PC-9 (cell line): Measurements from ENCODE around the gene ADARB2. TPM values are rescaled to one million over a fixed set of nuclear protein-coding genes. Genes with fewer than 3 reads are reported as not detected.

ENCODE experiments used
- BruUV-seq: library from RNA; stranded (reverse); fragments of 400-500 nt; replicated peaks from 2 replicates; lab custom pipeline; 2021; lab: Mats Ljungman, UMichigan
- CTCF ChIA-PET: fragments of 300-600 bp; sonication (Branson Sonifier 250); formaldehyde crosslinking; loops from one replicate; lab custom pipeline; 2022; ENCODE audit warnings: antibody characterized with exemption; lab: Charles Lee
- POLR2A ChIA-PET: fragments of 300-600 bp; sonication (Branson Sonifier 250); formaldehyde crosslinking; loops from one replicate; lab custom pipeline; 2022; ENCODE audit warnings: antibody characterized with exemption; ENCODE audit not compliant: unreplicated experiment; lab: Charles Lee
- DNase-seq, 2 experiments: peaks; one replicate each; pipeline versions ENCODE4 v3.0.0 to v3.0.0-alpha.2; 2015 to 2022; ENCODE audit warnings: mixed read lengths in 1 of 2
- H2AFZ ChIP-seq: fragments of 200-600 bp; sonication (generic); 2 replicates; pipeline ENCODE4 v1.8.1; 2017; ENCODE audit warnings: antibody characterized with exemption
- H3F3A ChIP-seq: fragments of 200-600 bp; sonication (generic); 2 replicates; pipeline ENCODE4 v1.8.1; 2017; ENCODE audit warnings: antibody characterized with exemption, mild to moderate bottlenecking, low read depth; ENCODE audit not compliant: insufficient read depth
- H3K27ac ChIP-seq: fragments of 200-600 bp; sonication (generic); 2 replicates; pipeline ENCODE4 v1.6.1; 2016; ENCODE audit warnings: mixed run types
- H3K27me3 ChIP-seq: fragments of 200-600 bp; sonication (generic); 2 replicates; pipeline ENCODE4 v1.6.1; 2016; ENCODE audit warnings: low read depth, mixed run types; ENCODE audit not compliant: insufficient read depth
- H3K36me3 ChIP-seq: fragments of 200-600 bp; sonication (generic); 2 replicates; pipeline ENCODE4 v1.6.1; 2016; ENCODE audit warnings: low read depth, mixed run types
- H3K4me1 ChIP-seq: fragments of 200-600 bp; sonication (generic); replicated peaks from 2 replicates; pipeline ENCODE4 v1.6.1; 2016; ENCODE audit warnings: mixed run types; ENCODE audit not compliant: insufficient read depth
- H3K4me2 ChIP-seq: fragments of 200-600 bp; sonication (generic); 2 replicates; pipeline ENCODE4 v1.6.1; 2017; ENCODE audit warnings: mixed run types
- H3K4me3 ChIP-seq: fragments of 200-600 bp; sonication (generic); 2 replicates; pipeline ENCODE4 v1.6.1; 2016; ENCODE audit warnings: mixed run types
- H3K79me2 ChIP-seq: fragments of 200-600 bp; sonication (generic); 2 replicates; pipeline ENCODE4 v1.6.1; 2017; ENCODE audit warnings: low read depth, mixed run types
- H3K9me2 ChIP-seq: fragments of 200-600 bp; sonication (generic); 2 replicates; pipeline ENCODE4 v1.8.1; 2017; ENCODE audit warnings: mild to moderate bottlenecking; ENCODE audit not compliant: insufficient read depth
- H3K9me3 ChIP-seq: fragments of 200-600 bp; sonication (generic); 2 replicates; pipeline ENCODE4 v1.8.1; 2016; ENCODE audit warnings: low read depth; ENCODE audit not compliant: insufficient read depth
- H4K20me1 ChIP-seq: fragments of 200-600 bp; sonication (generic); 2 replicates; pipeline ENCODE4 v1.8.1; 2017; ENCODE audit not compliant: insufficient read depth
- EZH2 ChIP-seq: fragments of 200-600 bp; sonication (generic); IDR thresholded peaks from 2 replicates; pipeline ENCODE4 v1.8.0; 2017; ENCODE audit warnings: antibody characterized with exemption, low read depth
- intact Hi-C: fragments of 100-400 bp; cut with micrococcal nuclease; formaldehyde crosslinking; loops from one replicate; pipeline ENCODE4 v1.10.0; 2022; ENCODE audit not compliant: unreplicated experiment
- total RNA-seq: library from RNA; stranded (reverse); gene quantifications from 2 replicates; pipeline ENCODE4 v1.2.3, GENCODE V29; 2021
- TF ChIP-seq, protein P1 (sequence below): fragments of 200-600 bp; sonication (generic); conservative IDR thresholded peaks from 2 replicates; pipeline ENCODE4 v1.6.1; 2017; ENCODE audit warnings: mixed run types, antibody characterized with exemption, mild to moderate bottlenecking, moderate library complexity

Gene ADARB2
- total RNA-seq, 1 experiment from 2014 or later = not detected

DNA sequence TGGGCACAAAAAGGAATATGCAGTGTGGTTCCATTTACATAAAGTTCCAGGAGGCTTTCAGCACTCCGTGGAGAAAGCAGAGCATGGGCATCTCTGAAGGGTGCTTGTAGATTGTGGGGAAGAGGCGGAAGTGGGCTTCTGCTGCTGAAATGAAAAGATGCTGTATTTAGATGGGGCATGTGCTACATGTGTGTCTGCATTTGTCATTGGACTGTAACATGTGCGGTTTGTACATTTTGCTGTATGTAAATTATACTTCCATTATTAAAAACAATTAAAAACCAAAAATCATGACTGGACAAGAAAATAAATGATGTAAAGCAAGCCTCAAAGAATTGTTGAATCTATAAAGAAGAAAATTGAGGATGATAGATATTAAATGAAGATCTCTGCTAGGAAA, 347.1 kb downstream of the ADARB2 start:
- no peak for DNase-seq
- Histone ChIP-seq H4K20me1 (no peaks in the 10 kb centered on the region), H3F3A (no peaks in the 10 kb centered on the region), H3K27ac (no peak overlapping the region), H3K36me3 (no peaks in the 10 kb centered on the region), H2AFZ (no peak overlapping the region), H3K9me3 (no peaks in the 10 kb centered on the region), H3K4me3 (no peak overlapping the region), H3K27me3 (peaks cover 21% of the 10 kb centered on the region), H3K79me2 (no peaks in the 10 kb centered on the region), H3K4me2 (no peak overlapping the region), H3K4me1 (no peaks in the 10 kb centered on the region), H3K9me2 (no peaks in the 10 kb centered on the region)
- ChIA-PET POLR2A (no interaction called here), CTCF (no interaction called here)
- intact Hi-C loops = no loop called here
- BruUV-seq = no TSS peak
- TF ChIP-seq, protein P1, sequence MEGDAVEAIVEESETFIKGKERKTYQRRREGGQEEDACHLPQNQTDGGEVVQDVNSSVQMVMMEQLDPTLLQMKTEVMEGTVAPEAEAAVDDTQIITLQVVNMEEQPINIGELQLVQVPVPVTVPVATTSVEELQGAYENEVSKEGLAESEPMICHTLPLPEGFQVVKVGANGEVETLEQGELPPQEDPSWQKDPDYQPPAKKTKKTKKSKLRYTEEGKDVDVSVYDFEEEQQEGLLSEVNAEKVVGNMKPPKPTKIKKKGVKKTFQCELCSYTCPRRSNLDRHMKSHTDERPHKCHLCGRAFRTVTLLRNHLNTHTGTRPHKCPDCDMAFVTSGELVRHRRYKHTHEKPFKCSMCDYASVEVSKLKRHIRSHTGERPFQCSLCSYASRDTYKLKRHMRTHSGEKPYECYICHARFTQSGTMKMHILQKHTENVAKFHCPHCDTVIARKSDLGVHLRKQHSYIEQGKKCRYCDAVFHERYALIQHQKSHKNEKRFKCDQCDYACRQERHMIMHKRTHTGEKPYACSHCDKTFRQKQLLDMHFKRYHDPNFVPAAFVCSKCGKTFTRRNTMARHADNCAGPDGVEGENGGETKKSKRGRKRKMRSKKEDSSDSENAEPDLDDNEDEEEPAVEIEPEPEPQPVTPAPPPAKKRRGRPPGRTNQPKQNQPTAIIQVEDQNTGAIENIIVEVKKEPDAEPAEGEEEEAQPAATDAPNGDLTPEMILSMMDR = no peak
- TF ChIP-seq EZH2 = no peak

DNA sequence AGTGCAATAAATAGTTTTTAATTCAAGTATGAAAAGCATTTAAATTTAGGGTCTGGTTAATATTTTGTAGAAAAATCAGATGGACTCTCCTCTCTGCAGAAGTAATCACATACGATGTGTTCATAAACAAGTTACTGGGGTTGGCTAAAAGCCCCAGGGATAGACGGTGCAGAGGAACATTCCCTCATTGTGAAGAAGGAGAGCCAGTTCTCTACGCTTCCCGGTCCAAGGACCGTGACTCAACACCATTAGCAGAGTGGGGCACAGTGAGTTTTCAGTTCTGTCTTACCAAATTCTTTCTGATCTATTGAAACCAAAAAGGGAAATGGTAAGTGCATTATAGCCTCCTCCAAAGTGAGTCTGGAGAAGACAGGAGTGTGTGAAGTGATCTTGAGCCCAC, 353.3 kb downstream of the ADARB2 start:
- Histone ChIP-seq H2AFZ (no peak overlapping the region), H3K9me3 (no peaks in the 10 kb centered on the region), H3K4me1 (no peaks in the 10 kb centered on the region), H3K9me2 (no peaks in the 10 kb centered on the region), H3K27ac (no peak overlapping the region), H3F3A (no peaks in the 10 kb centered on the region), H3K79me2 (no peaks in the 10 kb centered on the region), H4K20me1 (no peaks in the 10 kb centered on the region), H3K4me2 (no peak overlapping the region), H3K27me3 (peaks cover 42% of the 10 kb centered on the region), H3K4me3 (no peak overlapping the region), H3K36me3 (no peaks in the 10 kb centered on the region)
- intact Hi-C loops = no loop called here
- POLR2A ChIA-PET = no interaction called here
- CTCF ChIA-PET = no interaction called here
- DNase-seq = no peak
- BruUV-seq = no TSS peak
- TF ChIP-seq, protein P1 = no peak
- no peak for TF ChIP-seq EZH2

DNA sequence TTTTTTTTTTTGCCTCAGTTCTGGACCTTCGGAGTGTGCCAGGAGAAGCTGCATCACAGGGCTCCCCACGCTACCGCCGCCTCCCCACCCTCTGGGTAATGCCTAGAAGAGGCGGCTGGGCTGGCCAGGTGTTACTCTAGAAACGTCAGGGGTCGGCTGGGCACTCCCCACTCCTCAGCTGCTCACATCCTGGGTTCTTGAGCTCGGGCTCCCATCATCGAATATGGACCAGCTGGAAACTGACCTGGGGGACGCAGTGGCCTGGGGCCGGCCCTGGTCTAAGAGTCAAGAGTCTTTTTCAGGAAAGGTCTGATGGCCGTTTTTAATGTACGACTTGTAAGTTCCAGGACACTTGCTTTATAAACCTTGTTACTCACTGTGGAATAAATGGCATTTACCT, 354.6 kb downstream of the ADARB2 start:
- H3K27ac ChIP-seq = no peak overlapping the region
- ChIA-PET POLR2A (no interaction called here), CTCF (no interaction called here)
- no peaks in the 10 kb centered on the region for H3K36me3 ChIP-seq
- TF ChIP-seq, protein P1 = no peak
- TF ChIP-seq EZH2 = no peak
- H3K27me3 ChIP-seq = peaks cover 49% of the 10 kb centered on the region
- no peak overlapping the region for H3K4me3 ChIP-seq
- no peaks in the 10 kb centered on the region for H3K79me2 ChIP-seq
- no peaks in the 10 kb centered on the region for H3F3A ChIP-seq
- H3K9me2 ChIP-seq = no peaks in the 10 kb centered on the region
- H3K9me3 ChIP-seq = no peaks in the 10 kb centered on the region
- no peaks in the 10 kb centered on the region for H3K4me1 ChIP-seq
- no peak overlapping the region for H2AFZ ChIP-seq
- no peak for DNase-seq
- no peak overlapping the region for H3K4me2 ChIP-seq
- BruUV-seq = no TSS peak
- intact Hi-C loops = no loop called here
- no peaks in the 10 kb centered on the region for H4K20me1 ChIP-seq
